PFSK-1 (cell line): ENCODE results near the gene UBR7.

ENCODE experiments used
- FOXP2 ChIP-seq: optimal IDR thresholded peaks from 2 replicates; pipeline ENCODE3; 2011; ENCODE audit warnings: borderline replicate concordance, control low read depth, inconsistent platforms; ENCODE audit not compliant: insufficient read depth; ENCODE audit errors: extremely low read length, extremely low read depth
- POLR2AphosphoS5 ChIP-seq: IDR thresholded peaks from 2 replicates; pipeline ENCODE4 v1.6.1; 2012; ENCODE audit warnings: low read depth, mild to moderate bottlenecking, control low read depth, low read length, moderate library complexity
- REST ChIP-seq, 2 experiments: IDR thresholded peaks; 2 replicates each; pipeline versions ENCODE4 v1.6.1 to v1.8.0; 2011 to 2012; ENCODE audit warnings: low read depth in 2 of 2, low read length in 2 of 2, control low read depth in 1 of 2, inconsistent platforms in 1 of 2, mild to moderate bottlenecking in 1 of 2, moderate library complexity in 1 of 2; ENCODE audit not compliant: insufficient read depth in 1 of 2
- SIN3A ChIP-seq: IDR thresholded peaks from 2 replicates; pipeline ENCODE4 v1.6.1; 2012; ENCODE audit warnings: mild to moderate bottlenecking, low read length, moderate library complexity, borderline replicate concordance; ENCODE audit not compliant: insufficient read depth
- TAF1 ChIP-seq: IDR thresholded peaks from 2 replicates; pipeline ENCODE4 v1.6.1; 2012; ENCODE audit warnings: low read length, control low read depth, borderline replicate concordance; ENCODE audit not compliant: insufficient read depth

UBR7 gene

GRCh38 chr14:93271111-93271510 lies 64.1 kb downstream of the UBR7 start:
- no peak for TF ChIP-seq REST (IDR thresholded peaks at IDR 0.05; ENCODE audit: insufficient read depth in 1 of 2, low read depth in 2 of 2, low read length in 2 of 2)
- no peak for TF ChIP-seq SIN3A
- TF ChIP-seq TAF1: no peak
- TF ChIP-seq POLR2AphosphoS5: no peak
- no peak for TF ChIP-seq FOXP2

GRCh38 chr14:93274055-93274806 lies 67.2 kb downstream of the UBR7 start:
- TF ChIP-seq REST (IDR thresholded peaks at IDR 0.05; ENCODE audit: insufficient read depth in 1 of 2, low read depth in 2 of 2, low read length in 2 of 2) (no peak), FOXP2 (no peak), SIN3A (no peak), TAF1 (no peak), POLR2AphosphoS5 (no peak)

GRCh38 chr14:93276031-93276716 lies 69.1 kb downstream of the UBR7 start:
- no peak for TF ChIP-seq TAF1
- TF ChIP-seq SIN3A: no peak
